ENCODE measurements around the gene GBP2. TPM values are rescaled to one million over a fixed set of nuclear protein-coding genes. Genes with fewer than 3 reads are reported as not detected.

GBP2 gene
- 35.5 TPM for polyA plus RNA-seq (2012; ENCODE audit: low read depth, missing spikeins)

GRCh38 chr1:89125913-89126580, at the start of gene GBP2:
Gene GBP2, minus strand, starts transcription at chr1:89126114. Its CDS starts 4,148 bp downstream, at chr1:89121966.
- DNase-seq (ENCODE audit: insufficient read length, low spot score), result peak; percentile 13
- TF ChIP-seq TAF1 (IDR thresholded peaks at IDR 0.05; ENCODE audit: low read depth, low read length) (peak; percentile 44; the same call in 1 of the 2 replicates), POLR2A (IDR thresholded peaks at IDR 0.05; ENCODE audit: low read depth, low read length) (no peak)
- peak; percentile 64 for FAIRE-seq

GRCh38 chr1:89174491-89174890, 48.6 kb upstream of the GBP2 start:
- DNase-seq (ENCODE audit: insufficient read length, low spot score) (no peak), FAIRE-seq (no peak)
- no peak for TF ChIP-seq TAF1 (IDR thresholded peaks at IDR 0.05; ENCODE audit: low read depth, low read length)

DNA sequence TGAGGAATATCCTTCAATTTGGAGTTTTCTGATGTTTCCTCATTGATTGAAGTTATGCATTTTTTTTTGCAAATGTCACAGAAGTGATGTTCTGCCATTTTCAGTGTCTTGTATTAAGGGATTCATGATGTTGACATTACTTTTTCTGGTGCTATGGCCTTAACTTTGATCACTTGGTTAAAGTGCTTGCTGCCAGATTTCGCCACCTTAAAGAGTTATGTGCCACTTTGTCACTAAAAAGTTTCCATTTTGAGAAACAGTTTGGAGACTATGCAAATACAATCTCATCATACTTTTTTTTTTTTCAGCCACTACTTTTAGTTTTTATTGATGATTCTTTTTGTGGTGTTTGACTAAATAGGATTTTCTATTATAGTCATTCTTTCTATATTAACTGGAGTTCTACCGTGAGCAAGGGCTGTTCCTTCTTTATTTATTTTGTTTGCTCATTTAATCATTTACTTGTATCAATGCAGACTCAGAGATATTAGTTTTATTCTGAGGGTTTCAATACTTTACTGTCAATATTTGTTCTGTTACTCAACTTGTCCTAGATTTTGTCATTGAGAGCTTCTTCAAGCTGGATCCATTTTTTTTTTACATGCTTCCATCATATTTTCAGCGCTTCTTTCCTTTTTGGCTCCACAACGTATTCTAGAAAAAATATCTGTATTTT, 46.7 kb upstream of the GBP2 start:
- no peak for FAIRE-seq

DNA sequence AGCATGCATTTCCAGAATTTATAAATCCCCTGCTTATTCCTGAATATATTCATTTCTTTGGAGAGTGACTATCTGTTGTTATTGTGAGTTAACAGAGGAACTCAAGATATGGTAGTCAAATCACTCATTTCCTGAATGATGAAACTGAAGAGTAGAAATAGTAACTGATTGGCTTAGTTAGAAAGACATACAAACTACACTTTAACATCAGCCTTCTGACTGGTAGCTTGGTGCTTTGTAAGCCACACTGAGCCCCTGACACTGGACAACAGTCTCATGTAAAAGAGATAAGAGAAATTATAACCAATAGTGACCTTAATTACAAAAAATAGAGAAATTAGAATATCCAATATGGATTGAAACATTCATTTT, 45.1 kb upstream of the GBP2 start:
- DNase-seq (ENCODE audit: insufficient read length, low spot score) (no peak), FAIRE-seq (peak; percentile 50)
- TF ChIP-seq PAX5 (IDR thresholded peaks at IDR 0.05; ENCODE audit: insufficient read depth, low read length, severe bottlenecking), result no peak
- TF ChIP-seq POLR2AphosphoS5 (IDR thresholded peaks at IDR 0.05; ENCODE audit: low read depth, low read length), result no peak
- no peak for TF ChIP-seq SPI1 (IDR thresholded peaks at IDR 0.05; ENCODE audit: low read depth, low read length)
- no peak for TF ChIP-seq TAF1 (IDR thresholded peaks at IDR 0.05; ENCODE audit: low read depth, low read length)
- no peak for TF ChIP-seq POU2F2 (IDR thresholded peaks at IDR 0.05; ENCODE audit: low read depth, low read length)
- no peak for TF ChIP-seq POLR2A (IDR thresholded peaks at IDR 0.05; ENCODE audit: low read depth, low read length)

More for the DNA sequence above, 46.7 kb upstream of the GBP2 start:
- TF ChIP-seq SPI1 (IDR thresholded peaks at IDR 0.05; ENCODE audit: low read depth, low read length) (no peak), TAF1 (IDR thresholded peaks at IDR 0.05; ENCODE audit: low read depth, low read length) (no peak), POLR2A (IDR thresholded peaks at IDR 0.05; ENCODE audit: low read depth, low read length) (no peak), POU2F2 (IDR thresholded peaks at IDR 0.05; ENCODE audit: low read depth, low read length) (no peak), POLR2AphosphoS5 (IDR thresholded peaks at IDR 0.05; ENCODE audit: low read depth, low read length) (no peak), PAX5 (IDR thresholded peaks at IDR 0.05; ENCODE audit: insufficient read depth, low read length, severe bottlenecking) (no peak)
- no peak for DNase-seq (ENCODE audit: insufficient read length, low spot score)

GRCh38 chr1:89170170-89171066, 44.5 kb upstream of the GBP2 start:
- DNase-seq (ENCODE audit: insufficient read length, low spot score) (no peak), FAIRE-seq (no peak)
- TF ChIP-seq POLR2A (IDR thresholded peaks at IDR 0.05; ENCODE audit: low read depth, low read length) (no peak), PAX5 (IDR thresholded peaks at IDR 0.05; ENCODE audit: insufficient read depth, low read length, severe bottlenecking) (no peak), TAF1 (IDR thresholded peaks at IDR 0.05; ENCODE audit: low read depth, low read length) (no peak), POU2F2 (IDR thresholded peaks at IDR 0.05; ENCODE audit: low read depth, low read length) (no peak), POLR2AphosphoS5 (IDR thresholded peaks at IDR 0.05; ENCODE audit: low read depth, low read length) (no peak), SPI1 (IDR thresholded peaks at IDR 0.05; ENCODE audit: low read depth, low read length) (no peak)

GRCh38 chr1:89169166-89169565, 43.3 kb upstream of the GBP2 start:
- FAIRE-seq (no peak), DNase-seq (ENCODE audit: insufficient read length, low spot score) (no peak)
- TF ChIP-seq POLR2AphosphoS5 (IDR thresholded peaks at IDR 0.05; ENCODE audit: low read depth, low read length), result no peak
- TF ChIP-seq PAX5 (IDR thresholded peaks at IDR 0.05; ENCODE audit: insufficient read depth, low read length, severe bottlenecking), result no peak
- TF ChIP-seq POLR2A (IDR thresholded peaks at IDR 0.05; ENCODE audit: low read depth, low read length), result no peak

GRCh38 chr1:89167590-89168230, 41.8 kb upstream of the GBP2 start:
- FAIRE-seq (no peak), DNase-seq (ENCODE audit: insufficient read length, low spot score) (no peak)
- TF ChIP-seq POLR2A (IDR thresholded peaks at IDR 0.05; ENCODE audit: low read depth, low read length) (no peak), PAX5 (IDR thresholded peaks at IDR 0.05; ENCODE audit: insufficient read depth, low read length, severe bottlenecking) (no peak)

- TF ChIP-seq TAF1 (IDR thresholded peaks at IDR 0.05; ENCODE audit: low read depth, low read length), result no peak
- TF ChIP-seq POLR2A (IDR thresholded peaks at IDR 0.05; ENCODE audit: low read depth, low read length), result no peak
- TF ChIP-seq PAX5 (IDR thresholded peaks at IDR 0.05; ENCODE audit: insufficient read depth, low read length, severe bottlenecking), result no peak
- no peak for TF ChIP-seq SPI1 (IDR thresholded peaks at IDR 0.05; ENCODE audit: low read depth, low read length)
- no peak for TF ChIP-seq POU2F2 (IDR thresholded peaks at IDR 0.05; ENCODE audit: low read depth, low read length)
- DNase-seq (ENCODE audit: insufficient read length, low spot score), result no peak
- no peak for FAIRE-seq
Observed at GRCh38 chr1:89166705-89167104, 40.8 kb upstream of the GBP2 start.

DNA sequence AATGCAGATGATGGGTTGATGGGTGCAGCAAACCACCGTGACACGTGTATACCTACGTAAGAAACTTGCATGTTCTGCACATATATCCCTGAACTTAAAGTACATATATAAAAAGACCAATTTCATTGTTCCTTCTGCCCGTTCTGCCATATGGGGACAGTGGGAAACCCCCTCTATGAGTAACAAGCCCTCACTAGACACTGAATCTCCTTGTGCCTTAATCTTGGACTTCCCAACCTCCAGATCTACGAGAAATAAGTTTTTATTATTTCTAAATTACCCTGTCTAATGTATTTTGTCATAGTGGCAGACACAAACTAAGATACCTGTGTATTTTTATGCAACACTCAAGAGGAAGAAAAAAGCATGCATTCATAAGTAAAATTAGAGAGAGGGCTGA, 39.9 kb upstream of the GBP2 start:
- no peak for TF ChIP-seq SPI1 (IDR thresholded peaks at IDR 0.05; ENCODE audit: low read depth, low read length)
- no peak for FAIRE-seq
- DNase-seq (ENCODE audit: insufficient read length, low spot score), result no peak

GRCh38 chr1:89151047-89151446, 25.1 kb upstream of the GBP2 start:
- FAIRE-seq (no peak), DNase-seq (ENCODE audit: insufficient read length, low spot score) (no peak)
- no peak for TF ChIP-seq POLR2AphosphoS5 (IDR thresholded peaks at IDR 0.05; ENCODE audit: low read depth, low read length)
- no peak for TF ChIP-seq TAF1 (IDR thresholded peaks at IDR 0.05; ENCODE audit: low read depth, low read length)
- TF ChIP-seq PAX5 (IDR thresholded peaks at IDR 0.05; ENCODE audit: insufficient read depth, low read length, severe bottlenecking), result no peak
- no peak for TF ChIP-seq SPI1 (IDR thresholded peaks at IDR 0.05; ENCODE audit: low read depth, low read length)
- no peak for TF ChIP-seq POLR2A (IDR thresholded peaks at IDR 0.05; ENCODE audit: low read depth, low read length)

All from GM12891 (cell line).